Activated T-helper 17 cell treated with anti-CD3 and anti-CD28 coated beads, Interleukin-2, amount 50 U/mL, for 72 hours (primary cell): ENCODE results near the gene INTS12. TPM values are rescaled to one million over a fixed set of nuclear protein-coding genes. Genes with fewer than 3 reads are reported as not detected.

Source experiments
- total RNA-seq, 2 donors: library from RNA; stranded (reverse); gene quantifications; one replicate each; pipeline ENCODE4 v1.2.3, GENCODE V29; 2022

Gene INTS12
- total RNA-seq, 2 donors from 2014 or later = 10.6 to 17.4 TPM

Other genes with a start within 250 kb of the INTS12 start
- 10 to 100 TPM; 59.3 to 68.1 TPM for gene PPA2, start 234.6 kb downstream of the INTS12 start, total RNA-seq
- not detected for gene ARHGEF38, start 156.1 kb downstream of the INTS12 start, total RNA-seq
- gene GSTCD, start 95 bp upstream of the INTS12 start, total RNA-seq = 10 to 100 TPM in 1 of 2 donors, 1 to 10 TPM in 1; 8.2 to 11.1 TPM
- not detected for gene NPNT, start 186.8 kb upstream of the INTS12 start, total RNA-seq